ENCODE results near the gene THRB. TPM values are rescaled to one million over a fixed set of nuclear protein-coding genes. Genes with fewer than 3 reads are reported as not detected.

THRB gene
- total RNA-seq, 3 donors from 2014 or later: 29.8 to 40.2 (median 39.2) TPM

DNA sequence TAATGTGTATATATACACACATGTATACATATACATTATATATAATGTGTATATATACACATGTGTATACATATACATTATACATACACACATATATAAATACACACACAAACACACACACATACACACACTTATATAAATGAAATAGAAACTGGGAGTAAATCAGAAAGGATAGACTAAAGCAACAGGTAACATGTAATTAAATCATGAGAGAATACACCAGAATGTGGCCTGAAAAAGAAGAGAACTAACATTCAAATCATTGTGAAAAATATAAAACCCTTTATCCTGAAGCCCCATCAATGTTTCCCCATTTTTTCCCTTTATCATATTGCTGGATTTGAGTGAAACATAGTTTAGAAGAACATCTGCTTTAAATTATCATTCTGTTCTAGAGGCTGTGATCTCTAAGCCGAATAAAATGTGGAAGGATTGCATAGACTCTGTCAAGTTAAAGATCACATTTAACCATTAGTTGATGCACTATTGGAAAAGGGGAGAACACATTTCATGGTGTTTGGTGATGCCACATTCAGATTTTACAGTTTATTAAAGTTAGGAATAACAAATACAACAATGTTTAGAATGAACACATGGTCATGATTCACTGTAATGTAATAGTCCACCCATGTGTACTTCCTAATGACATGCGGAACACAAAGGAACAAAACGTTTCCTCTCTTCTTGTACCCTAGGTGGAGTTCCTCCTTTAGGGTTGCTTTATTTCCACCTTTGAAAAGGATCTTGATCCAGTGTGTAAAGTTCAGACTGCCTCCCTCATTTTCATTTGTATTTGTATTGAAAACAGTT is 12.5 kb upstream of the THRB start:
- Histone ChIP-seq H3K36me3 (no peaks in the 10 kb centered on the region), H3K27me3 (no peaks in the 10 kb centered on the region), H3K9me3 (no peaks in the 10 kb centered on the region), H3K4me3 (no peak overlapping the region), H3K4me1 (no peaks in the 10 kb centered on the region), H3K27ac (no peak overlapping the region)
- TF ChIP-seq POLR2A (IDR thresholded peaks at IDR 0.05): no peak
- no peak for TF ChIP-seq POLR2AphosphoS5 (IDR thresholded peaks at IDR 0.05)
- TF ChIP-seq, protein P1, sequence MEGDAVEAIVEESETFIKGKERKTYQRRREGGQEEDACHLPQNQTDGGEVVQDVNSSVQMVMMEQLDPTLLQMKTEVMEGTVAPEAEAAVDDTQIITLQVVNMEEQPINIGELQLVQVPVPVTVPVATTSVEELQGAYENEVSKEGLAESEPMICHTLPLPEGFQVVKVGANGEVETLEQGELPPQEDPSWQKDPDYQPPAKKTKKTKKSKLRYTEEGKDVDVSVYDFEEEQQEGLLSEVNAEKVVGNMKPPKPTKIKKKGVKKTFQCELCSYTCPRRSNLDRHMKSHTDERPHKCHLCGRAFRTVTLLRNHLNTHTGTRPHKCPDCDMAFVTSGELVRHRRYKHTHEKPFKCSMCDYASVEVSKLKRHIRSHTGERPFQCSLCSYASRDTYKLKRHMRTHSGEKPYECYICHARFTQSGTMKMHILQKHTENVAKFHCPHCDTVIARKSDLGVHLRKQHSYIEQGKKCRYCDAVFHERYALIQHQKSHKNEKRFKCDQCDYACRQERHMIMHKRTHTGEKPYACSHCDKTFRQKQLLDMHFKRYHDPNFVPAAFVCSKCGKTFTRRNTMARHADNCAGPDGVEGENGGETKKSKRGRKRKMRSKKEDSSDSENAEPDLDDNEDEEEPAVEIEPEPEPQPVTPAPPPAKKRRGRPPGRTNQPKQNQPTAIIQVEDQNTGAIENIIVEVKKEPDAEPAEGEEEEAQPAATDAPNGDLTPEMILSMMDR (IDR thresholded peaks at IDR 0.05): no peak
- no peak for DNase-seq (ENCODE audit: low spot score in 2 of 2)
- intact Hi-C loops (cut with DNase I; ENCODE audit: low total_unique reads): no loop called here

DNA sequence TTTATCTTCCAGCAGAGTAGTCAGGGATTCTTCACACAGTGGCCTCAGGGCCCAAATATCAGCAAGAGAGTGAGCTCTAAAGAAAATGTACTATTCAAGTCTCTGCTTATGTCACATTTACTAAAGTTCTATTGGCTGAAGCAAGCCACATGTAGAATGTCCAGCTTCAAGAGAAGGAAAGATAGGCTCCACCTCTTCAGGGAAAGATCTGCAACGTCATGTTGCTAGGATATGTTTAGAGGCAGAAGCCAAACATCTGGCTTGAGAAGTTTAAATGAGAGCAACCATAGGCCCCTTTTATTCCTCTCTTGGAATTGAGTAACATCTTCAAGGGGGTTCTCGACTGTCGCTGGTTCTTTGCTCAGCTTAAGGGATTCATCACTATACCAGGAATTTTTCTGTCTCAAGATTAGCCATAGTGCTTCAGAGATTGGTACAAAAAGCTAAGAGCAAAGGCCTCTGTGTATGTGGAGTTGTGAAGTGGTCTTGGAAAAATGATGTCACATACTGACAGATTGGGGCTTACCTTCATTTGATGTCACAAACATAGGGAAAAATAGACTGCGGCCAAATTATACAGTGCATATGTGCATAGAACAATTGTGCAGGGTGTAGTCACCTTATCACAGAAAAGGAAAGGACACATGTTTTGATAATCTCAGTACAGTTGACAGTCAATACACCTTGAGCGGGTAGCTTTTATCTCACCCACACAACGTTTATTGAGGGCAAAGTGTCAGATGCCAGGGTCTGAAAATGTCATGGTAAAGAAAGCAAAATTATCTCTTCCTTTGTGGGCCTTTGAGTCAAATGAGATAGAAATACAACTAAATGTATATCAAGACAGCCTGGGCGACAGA is 11.3 kb upstream of the THRB start:
- intact Hi-C loops (cut with DNase I; ENCODE audit: low total_unique reads): no loop called here
- H3K36me3 ChIP-seq: no peaks in the 10 kb centered on the region
- no peak for DNase-seq (ENCODE audit: low spot score in 2 of 2)
- peak overlapping the region in 1 of 2 donors; percentile 62 for H3K27ac ChIP-seq
- TF ChIP-seq POLR2AphosphoS5 (IDR thresholded peaks at IDR 0.05) (no peak), POLR2A (IDR thresholded peaks at IDR 0.05) (no peak)
- TF ChIP-seq, protein P1 (IDR thresholded peaks at IDR 0.05): no peak
- no peaks in the 10 kb centered on the region for H3K4me1 ChIP-seq
- no peaks in the 10 kb centered on the region for H3K9me3 ChIP-seq
- no peaks in the 10 kb centered on the region for H3K27me3 ChIP-seq
- no peak overlapping the region for H3K4me3 ChIP-seq

DNA sequence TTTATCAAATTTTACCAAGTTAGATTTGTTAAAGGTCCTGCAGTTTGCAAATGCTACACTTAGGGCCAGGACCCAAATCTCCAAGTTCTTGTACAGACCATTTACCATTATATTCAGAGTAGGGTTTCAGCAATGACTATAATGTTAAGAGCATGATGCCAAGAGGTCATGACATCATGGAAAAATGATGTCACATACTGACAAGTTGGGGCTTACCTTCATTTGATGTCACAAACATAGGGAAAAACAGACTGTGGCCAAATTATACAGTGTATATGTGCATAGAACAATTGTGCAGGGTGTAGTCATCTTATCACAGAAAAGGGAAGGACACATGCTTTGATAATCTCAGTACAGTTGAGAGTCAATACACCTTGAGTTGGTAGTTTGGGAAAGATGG is 10.1 kb upstream of the THRB start:
- Histone ChIP-seq H3K4me3 (no peak overlapping the region), H3K27ac (no peak overlapping the region), H3K9me3 (no peaks in the 10 kb centered on the region), H3K4me1 (no peaks in the 10 kb centered on the region), H3K27me3 (no peaks in the 10 kb centered on the region), H3K36me3 (no peaks in the 10 kb centered on the region)
- TF ChIP-seq POLR2AphosphoS5 (IDR thresholded peaks at IDR 0.05) (no peak), POLR2A (IDR thresholded peaks at IDR 0.05) (no peak)
- TF ChIP-seq, protein P1 (IDR thresholded peaks at IDR 0.05): no peak
- intact Hi-C loops (cut with DNase I; ENCODE audit: low total_unique reads): loop anchor here (5.0 kb wide), 1 partner anchor 503 kb away; no protein-coding TSS in a partner anchor
- no peak for DNase-seq (ENCODE audit: low spot score in 2 of 2)

DNA sequence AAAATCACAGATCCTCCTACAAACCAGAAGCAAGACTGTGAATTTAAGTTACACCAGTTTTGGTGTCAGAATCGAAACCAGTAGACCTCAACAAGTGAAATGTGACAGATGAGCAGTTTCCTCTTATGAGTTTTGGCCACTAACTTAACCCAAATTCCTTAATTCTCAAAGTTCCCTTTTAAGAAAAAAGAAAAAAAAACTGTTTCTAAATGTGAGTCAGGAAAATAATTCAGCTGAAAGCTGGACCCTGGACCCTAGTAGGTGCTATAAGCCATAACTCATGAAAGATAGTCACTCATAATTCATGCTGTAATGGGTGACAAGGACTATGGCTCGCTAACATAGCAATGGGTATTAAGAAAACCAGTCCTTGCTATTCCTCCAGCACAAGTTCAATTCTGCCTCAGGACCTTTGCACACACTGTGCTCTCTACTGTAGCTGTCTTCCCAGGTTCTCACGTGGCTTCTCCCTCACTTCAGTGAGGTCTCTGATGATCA is 9.0 kb upstream of the THRB start:
- Histone ChIP-seq H3K4me3 (no peak overlapping the region), H3K4me1 (no peaks in the 10 kb centered on the region), H3K27ac (no peak overlapping the region), H3K27me3 (no peaks in the 10 kb centered on the region), H3K9me3 (no peaks in the 10 kb centered on the region), H3K36me3 (no peaks in the 10 kb centered on the region)
- intact Hi-C loops (cut with DNase I; ENCODE audit: low total_unique reads): loop anchor here (5.0 kb wide), 1 partner anchor 504 kb away; no protein-coding TSS in a partner anchor
- no peak for DNase-seq (ENCODE audit: low spot score in 2 of 2)
- TF ChIP-seq POLR2AphosphoS5 (IDR thresholded peaks at IDR 0.05): no peak
- TF ChIP-seq, protein P1 (IDR thresholded peaks at IDR 0.05): no peak
- no peak for TF ChIP-seq POLR2A (IDR thresholded peaks at IDR 0.05)
